NCI-H526 treated with DMSO at 0.1 percent for 48 hours (cell line): Measurements from ENCODE around the gene TMEM270.
"Not testable (repeated sequence)": the region's sequence is repeated elsewhere in the genome, so short reads cannot be mapped to it uniquely, and the experiment has no call there.

Source experiments
- DNase-seq: peaks from one replicate; lab custom pipeline; 2025; lab: John Stamatoyannopoulos, UW

Gene TMEM270

DNA sequence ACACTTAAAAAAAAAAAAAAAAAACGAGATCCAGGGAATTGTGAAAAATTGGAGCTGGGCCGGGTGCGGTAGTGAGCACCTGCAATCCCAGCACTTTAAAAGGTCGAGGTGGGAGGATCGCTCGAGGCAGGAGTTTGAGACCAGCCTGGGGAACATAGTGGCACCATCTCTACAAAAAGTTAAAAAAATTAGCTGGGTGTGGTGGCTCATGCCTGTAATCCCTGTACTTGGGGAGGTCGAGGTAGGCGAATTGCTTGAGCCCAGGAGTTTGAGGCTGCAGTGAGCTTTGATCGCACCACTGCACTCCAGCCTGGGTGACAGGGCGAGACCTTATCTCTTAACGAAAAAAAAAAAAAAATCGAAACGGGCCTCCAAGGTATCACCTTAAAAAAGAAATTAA, 28.2 kb upstream of the TMEM270 start:
- no peak for DNase-seq

DNA sequence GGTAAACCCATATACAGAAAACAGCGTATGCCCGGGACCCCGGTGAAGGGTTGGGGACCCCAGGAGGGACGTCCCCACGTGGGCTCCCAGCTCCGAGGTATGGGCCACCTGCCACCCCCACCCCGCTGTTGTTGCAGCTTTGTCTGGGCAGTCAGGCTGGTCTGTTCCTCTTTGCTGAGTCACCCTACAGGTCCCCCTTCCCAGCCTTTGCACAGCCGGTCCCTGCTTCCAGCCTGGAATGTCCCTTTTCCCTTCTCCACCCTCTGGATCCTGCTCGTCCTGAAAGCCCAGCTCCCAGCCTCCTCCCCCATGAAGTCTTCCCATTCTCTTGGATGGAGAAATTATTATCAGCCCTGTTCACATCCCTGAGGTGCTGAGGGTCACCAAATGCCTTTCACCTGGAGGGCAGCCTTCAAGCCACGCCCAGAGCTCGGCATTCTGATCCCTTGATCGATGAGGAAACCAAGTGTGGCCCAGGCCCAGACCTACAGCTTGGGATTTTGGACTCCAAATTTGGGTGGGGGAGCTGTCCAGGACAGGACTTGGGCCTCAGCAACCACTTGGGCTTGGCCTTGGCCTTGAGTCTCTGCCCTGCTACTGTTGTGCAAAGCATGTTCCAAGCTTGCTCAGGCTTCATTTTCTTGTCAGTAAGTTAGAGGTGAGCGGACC, 27.6 kb upstream of the TMEM270 start:
- no peak for DNase-seq

DNA sequence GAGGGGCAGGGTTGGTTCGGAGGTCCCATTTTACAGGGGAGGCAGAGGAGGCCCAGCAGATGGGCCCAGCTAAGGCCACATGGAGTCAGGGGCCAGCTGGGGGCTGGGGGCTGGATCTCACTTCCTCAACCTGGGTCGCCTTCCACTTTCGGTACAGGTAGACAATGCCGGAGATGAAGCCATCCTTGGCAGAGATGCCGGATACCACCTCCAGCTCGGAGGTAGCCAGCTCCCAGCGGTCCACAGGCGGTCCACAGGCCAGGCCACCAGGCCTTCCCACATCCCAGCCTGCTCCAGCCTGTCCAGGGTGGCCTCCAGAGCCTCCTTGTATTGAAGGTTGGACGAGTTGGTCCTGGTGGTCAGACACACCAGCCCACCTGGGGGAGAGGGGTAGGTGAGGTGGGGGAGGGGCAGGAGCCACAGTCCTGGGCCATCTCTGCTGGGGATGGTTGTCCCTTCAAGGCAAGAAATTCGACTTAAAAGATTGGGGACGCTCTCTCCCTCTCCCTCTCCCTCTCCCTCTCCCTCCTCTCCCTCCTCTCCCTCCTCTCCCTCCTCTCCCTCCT, 26.2 kb upstream of the TMEM270 start:
- DNase-seq: no peak

DNA sequence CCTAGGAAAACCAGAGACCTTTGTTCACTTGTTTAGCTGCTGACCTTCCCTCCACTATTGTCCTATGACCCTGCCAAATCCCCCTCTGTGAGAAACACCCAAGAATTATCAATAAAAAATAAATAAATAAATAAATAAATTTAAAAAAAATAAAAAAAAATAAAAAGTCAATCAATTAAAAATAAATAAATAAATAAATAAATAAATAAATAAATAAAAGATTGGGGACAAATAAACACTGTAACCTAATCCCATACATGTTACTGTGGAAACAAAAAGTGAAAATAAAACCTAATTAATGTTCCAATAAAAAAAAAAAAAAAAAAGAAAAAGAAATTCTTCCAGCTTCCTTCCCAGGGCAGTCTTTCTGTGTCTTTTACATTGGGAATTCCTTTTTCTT, 23.8 kb upstream of the TMEM270 start:
- not testable (repeated sequence) for DNase-seq

DNA sequence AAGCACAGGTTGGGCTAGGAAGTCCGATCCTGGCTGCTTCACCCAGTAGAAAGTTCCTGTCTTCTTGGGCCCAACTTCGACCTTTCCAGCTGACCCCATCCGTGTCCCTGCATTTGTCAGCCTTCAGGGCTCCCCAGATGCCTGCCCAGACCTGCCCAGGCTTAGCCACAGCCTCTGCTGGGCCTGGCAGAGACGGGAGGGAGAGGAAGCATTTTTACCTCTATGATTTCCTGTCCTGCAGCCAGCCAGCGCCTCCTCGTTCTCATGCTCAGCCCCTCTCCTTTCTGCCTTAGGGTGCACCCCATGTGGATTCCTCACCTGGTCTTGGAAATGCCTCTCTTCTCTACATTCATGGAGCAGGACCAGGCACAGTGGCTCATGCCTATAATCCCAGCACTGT, 22.3 kb upstream of the TMEM270 start:
- no peak for DNase-seq

DNA sequence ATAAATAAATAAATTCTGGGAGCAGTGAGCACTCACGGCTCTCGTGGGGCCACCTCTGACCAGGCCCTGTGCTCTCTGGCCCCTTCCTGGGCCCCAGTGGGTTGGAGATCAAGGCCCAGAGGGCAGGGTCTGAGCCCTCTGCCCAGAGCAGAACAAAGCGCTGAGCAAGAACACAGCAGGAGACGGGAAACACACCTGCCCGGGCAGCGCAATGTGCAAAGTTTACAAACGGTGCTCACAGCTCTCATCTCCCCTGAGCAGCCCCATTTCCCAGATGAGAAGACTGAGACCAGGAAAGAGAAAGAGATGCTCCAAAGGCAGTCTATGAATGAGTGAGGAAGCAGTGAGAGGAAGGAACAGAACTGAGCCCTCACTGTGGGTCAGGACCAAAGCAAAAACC, 21.7 kb upstream of the TMEM270 start:
- DNase-seq: no peak

DNA sequence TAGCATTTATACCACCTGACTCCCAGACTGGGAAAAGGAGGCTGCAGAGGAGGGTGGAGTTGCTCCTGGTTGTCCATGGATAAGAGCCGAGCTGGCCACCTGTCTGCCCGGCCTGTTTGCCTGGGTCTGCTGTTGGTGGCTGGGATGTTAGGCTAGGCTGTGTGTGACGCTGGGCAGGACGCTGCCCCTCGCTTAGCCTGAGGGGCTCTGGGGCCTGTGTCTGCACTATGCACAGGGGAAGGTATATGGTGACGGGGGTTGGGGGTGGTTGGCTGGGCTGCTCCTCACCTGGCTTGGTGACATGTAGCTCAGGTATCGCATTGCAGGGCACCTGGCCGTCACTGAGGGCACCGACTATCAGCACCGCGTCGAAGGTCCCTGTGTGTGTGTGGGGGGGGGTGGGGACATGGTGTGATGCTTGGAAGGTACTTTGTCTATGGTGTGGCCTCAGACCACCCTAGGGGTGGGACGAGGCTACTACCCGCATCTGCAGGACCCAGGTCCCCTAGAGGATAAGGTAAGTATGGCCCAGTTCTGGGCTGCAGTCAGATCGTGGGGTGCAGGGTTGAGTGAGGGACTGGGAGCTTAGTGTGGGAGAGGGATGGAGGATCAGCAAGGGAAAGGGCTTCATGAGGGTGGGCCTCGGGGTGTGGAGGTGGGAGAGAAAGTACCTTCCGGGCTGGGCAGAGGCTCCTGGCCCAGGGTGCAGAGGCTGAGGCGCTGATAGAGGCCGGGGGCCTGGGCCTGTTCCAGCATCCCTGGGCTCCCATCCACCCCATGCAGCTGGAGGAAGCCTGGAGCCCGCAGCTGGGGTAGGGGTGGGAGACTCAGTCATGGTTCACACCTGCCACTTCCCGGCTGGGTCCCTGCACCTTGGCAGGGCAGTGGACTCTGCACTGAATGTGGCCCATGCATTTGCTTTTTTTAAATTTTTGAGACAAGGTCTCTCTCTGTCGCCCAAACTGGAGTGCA, 20.9 kb upstream of the TMEM270 start:
- DNase-seq: no peak

DNA sequence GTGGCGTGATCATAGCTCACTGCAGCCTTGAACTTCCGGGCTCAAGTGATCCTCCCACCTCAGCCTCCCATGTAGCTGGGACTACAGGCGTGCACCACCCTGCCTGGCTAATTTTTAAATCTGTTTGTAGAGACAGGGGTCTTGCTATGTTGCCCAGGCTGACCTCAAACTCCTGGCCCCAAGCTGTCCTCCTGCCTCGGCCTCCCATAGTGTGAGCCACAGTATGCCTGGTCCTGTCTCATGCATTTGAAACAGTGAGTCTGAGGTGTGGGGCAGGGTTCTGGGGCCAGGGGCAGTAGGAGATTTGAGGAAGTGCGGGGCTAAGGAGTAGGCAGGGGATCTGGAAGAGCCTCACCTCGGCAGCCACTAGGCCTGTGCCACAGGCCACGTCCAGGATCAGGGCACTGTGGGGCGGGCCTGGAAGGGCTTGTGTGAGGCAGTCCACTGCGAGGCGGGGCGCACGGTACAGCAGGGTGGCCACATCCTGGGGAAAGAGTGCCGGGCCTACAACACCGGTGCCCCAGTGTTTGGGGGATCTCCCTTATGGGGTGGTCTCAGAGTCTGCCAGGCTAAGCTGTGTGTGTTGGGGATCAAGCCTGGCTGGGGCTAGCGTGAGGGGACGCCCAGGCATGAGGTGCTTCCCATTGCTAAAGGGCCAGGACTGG, 20.1 kb upstream of the TMEM270 start:
- no peak for DNase-seq

DNA sequence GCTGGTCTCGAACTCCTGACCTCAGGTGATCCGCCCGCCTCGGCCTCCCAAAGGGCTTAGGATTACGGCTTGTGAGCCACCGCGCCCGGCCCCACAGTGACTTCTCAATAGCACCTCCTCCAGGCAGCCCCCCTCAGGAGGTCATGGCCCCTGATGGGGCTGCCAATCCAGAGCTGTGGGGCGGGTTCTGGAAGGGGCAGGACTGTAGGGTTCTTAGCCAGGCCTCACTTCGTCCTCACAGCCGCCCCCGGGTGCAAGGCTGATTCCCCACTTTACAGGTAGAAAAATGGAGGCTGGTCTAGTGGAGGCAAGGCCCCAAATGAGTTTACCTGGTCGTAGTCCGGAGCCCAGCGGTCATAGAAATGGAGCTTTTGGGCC, 19.3 kb upstream of the TMEM270 start:
- DNase-seq: no peak

DNA sequence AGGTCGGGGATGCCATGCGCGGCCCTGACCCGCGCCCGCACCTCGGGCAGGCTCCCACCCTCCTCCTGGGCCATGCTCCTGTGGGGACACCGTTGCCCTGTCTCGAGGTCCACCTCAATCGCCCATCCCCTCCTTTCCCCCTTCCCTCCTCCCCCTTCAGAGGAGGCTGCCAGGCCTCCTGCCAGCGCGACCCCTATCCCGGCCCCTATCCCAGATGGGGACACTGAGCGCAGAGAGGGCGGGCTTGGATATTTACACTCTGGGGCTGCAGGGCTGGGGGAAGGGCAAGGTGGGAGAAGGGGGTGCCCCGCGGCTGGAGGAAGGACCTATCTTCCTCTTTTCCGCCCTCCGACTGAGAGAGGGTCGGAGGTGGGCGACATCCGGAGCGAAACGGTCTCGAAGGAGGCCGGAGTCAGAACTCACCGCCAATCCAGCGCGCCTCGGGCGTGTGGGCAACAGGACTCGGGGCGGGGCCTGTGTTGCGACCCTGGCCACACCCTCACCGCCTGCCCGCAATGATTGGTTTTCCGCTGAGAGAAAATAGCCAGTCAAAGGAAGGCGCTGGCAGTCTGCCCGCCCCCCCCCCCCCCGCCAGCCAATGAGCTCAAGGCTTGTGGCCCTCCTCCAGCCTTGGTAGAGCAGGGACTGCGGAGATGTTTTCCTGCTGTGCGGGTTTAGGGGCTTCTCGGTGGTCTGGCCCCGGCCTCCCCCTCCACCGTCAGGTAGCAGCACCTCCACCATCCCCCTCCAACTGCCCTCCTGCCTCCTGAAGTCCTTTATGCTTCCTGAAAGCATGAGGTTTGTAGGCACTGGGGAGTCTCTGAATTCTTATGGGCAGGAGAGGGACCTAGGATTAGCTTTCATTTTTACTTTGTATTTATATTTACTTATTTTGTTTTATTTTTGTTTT, 18.6 kb upstream of the TMEM270 start, which contains the start of gene METTL27:
METTL27 (minus strand) TSS at position 450 of the 910 bp plus-strand sequence; CDS start at position 74, 376 bp downstream.
- DNase-seq: peak; percentile 86

DNA sequence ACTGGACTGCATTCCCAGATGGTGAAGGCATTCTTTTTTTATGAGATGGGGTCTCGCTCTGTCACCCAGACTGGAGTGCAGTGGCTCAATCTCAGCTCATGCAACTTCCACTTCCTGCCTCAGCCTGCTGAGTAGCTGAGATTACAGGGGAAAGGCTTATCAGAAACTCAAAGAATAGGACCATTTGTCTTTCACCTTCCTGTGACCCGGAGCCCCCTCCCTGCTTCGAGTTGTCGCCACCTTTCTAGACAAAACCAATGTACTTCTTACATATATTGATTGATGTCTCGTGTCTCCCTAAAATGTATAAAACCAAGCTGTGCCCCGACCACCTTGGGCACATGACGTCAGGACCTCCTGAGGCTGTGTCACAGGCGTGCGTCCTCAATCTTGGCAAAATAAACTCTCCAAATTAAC, 16.8 kb upstream of the TMEM270 start:
- no peak for DNase-seq

DNA sequence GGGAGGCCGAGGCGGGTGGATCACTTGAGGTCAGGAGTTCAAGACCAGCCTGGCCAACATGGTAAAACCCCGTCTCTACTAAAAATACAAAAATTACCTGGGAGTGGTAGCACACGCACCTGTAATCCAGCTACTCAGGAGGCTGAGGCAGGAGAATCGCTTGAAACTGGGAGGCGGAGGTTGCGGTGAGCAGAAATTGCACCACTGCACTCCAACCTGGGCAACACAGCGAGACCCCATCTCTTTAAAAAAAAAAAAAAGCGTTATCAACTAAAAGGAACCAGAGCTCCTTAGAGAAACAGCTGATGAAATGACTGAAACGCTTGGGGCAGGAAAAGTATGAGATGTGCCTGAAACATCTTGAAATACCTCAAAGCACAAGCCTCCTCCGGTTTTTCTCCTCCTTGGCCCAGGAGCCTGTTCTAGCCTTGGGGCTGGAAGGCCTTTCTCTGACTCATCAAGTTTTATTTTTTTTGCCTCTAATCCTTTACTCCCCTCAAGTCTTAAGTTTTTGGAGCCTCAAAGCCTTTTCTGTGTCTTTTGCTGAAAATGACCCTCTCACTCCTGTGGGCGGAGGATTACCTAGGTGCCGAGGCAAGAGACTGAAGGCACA, 16.0 kb upstream of the TMEM270 start:
- no peak for DNase-seq

DNA sequence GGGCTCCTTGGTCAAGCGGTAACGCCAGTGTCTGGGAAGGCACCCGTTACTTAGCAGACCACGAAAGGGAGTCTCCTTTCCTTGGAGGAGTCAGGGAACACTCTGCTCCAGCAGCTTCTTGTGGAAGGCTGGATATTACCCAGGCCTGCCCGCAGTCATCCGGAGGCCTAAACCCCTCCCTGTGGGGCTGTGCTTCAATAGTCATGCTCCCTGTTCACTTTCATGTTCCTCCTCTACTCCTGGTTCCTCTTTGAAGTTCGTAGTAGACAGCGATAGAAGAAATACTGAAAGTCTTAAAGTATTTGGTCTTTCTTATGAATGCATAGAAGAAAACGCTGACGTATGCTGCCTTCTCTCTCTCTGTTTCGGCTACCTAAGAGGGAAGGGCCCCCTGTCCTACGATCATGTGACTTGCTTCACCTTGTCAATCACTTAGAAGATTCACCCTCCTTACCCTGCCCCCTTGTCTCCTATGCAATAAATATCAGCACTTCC, 15.2 kb upstream of the TMEM270 start:
- not testable (repeated sequence) for DNase-seq

DNA sequence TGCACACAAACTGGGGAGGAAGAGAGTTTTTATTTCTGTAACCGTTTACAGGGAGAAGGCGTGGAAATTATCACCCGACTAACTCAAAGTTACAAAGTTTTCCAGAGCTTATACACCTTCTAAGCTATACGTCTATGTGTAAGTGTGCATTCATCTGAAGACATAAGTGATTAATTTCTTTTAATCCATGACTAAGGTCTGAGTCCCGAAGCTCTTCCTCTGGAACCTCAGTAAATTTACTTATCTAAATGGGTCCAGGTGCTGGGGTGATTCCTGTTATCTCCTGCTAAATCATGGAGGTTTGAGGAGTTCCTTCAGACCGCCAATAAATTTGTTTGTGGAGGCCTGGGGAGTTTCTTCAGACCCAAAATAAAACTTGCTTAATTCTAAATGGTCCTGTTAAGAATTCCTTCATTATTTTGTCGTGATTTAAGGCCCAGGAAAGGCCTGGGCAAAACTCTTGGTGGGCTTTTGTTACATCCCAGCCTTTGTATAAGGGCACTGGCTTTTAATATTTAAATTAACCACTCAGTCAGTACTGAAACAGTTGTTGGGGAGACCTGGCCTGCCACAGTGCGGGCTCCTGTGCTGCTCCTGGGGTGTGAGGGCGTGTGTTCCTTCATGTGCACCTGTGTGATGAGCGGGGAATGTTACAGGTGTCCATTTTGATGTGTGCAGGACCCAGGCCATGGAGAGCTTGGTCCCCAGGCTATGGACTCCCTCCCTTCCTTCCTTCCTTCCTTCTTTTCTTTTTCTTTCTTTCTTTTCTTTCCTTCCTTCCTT, 12.8 kb upstream of the TMEM270 start:
- no peak for DNase-seq

DNA sequence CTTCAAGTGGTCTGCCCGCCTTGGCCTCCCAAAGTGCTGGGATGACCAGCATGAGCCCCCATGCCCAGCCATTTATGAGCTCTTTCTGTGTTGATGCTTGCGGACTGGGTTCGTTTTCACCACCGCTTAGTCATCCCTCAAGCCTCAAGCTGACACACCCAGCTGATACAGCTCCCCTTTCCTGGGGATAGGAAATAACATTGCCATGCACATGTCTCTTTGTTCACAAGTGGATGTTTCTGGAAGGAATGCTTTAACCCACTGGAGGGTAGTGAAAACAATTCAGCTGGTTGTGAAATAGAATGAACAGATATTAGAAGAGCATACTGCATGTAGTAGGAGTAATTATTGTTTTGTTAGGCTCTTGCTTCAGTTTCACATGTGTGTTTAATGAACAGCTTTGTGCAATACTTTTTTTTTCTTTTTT, 10.2 kb upstream of the TMEM270 start:
- no peak for DNase-seq

DNA sequence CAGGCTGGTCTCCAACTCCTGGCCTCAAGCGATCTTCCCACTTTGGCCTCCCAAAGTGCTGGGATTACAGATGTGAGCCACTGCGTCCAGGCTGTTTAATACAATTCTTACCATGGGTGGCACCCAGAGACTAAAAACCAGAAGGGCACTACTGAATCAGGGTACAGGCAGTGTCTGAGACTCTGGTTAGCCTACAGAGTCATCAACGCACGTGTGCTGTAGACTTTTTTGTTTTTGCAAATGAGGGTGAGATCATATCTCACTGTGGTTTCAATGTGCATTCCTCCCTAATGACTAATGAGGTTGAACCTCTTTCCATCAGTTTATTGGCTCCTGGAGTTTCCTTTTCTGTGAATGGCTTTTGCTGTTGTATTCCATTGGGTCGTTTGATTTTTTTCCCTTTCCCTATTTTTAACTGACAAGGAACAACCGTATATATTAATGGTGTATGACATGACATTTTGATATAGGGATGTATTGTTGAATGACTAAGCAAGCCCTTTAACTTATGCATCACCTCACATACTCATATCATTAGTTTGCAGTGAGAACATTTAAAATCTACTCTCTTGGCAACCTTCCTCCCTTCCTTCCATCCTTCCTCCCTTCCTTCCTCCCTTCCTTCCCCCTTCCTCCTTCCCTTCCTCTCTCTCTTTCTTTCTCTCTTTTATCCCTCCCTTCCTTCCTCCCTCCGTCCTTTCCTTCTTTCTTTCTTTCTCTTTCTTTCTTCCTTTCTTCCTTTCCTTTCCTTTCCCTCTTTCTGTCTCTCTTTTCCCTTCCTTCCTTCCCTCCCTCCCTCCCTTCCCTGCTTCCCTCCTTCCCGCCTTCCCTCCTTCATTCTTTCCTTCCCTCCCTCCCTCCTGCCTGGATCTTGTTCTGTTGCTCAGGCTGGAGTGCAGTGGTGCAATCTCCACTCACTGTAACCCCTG, 9.3 kb upstream of the TMEM270 start:
- peak; percentile 91 for DNase-seq

DNA sequence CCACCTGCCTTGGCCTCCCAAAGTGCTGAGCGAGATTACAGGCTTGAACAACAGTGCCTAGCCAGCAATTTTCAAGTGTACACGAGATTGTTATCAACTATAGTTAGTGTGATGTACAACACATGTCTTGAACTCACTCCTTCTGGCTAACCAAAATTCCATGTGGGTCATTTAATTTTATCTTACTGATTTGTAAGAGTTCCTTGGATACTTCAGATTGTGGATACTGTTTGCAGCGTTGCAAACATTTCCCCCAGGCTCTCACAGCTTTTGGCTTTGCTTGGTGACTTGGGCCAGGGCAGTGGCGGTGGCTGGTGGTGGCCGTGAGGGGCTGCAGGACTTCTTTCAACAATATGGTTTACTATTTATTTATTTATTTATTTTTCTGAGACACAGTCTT, 8.5 kb upstream of the TMEM270 start:
- DNase-seq: no peak

DNA sequence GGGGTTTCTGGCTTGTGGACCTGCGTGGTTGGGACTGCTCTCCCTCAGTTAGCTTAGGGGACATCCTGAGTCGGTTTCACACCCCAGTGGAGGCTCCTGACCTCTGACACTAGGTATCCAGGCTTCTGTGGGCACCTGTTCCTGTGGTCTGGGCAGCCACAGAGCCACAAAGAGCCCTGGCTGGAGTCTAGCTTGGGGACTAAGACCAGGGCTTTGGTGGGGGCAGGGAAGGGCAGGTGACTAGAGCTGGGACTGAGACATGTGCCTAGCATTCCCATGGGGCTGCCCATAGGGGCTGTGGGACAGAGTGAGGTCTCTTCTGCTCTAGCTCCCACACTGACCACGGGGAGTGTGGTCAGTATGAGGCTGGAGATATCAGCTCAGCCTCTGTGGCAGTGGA, 4.0 kb upstream of the TMEM270 start:
- no peak for DNase-seq

DNA sequence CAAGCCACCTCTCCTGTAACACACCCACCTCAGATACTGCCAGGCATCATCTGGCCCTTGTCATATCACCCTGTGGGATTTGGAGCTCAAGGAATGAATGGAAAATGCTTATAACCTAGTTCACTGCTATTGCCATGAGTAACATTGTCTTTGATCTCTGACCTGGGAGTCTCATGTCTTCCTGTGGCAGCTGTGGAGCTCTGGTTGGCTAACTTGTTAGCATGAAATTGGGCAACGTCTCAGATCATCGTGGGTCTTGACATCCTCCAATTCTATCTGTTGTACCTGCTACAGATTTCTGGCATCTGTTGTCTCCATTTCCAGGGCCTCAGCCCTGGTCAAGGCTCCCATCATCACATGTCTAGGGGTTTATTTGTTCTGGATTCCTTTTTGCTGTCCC, 2.2 kb upstream of the TMEM270 start:
- no peak for DNase-seq
